ENCODE results near the gene GRIK4. TPM values are rescaled to one million over a fixed set of nuclear protein-coding genes. Genes with fewer than 3 reads are reported as not detected.

GRIK4 gene
- total RNA-seq, 1 donor from 2014 or later, result 0.36 TPM

DNA sequence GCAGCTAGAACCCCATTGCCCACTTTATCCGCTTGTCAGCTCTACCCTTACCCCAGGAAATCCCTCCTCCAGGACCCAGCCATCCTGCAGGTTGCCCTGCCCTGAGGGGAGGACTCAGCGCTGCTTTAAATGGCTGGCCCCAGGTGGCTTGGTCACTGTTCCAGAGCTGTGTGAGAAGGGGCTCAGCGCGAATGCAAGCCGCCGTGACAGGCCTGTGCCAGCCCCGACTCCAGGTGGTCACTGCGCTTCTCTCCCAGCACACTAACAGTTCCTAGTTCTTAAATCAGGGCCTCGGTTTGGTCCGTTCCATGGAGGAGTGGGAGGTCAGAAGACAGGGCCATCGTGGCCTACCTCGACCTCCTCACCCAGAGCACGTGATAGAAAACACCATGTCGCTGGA, 446.6 kb downstream of the GRIK4 start:
- no peaks in the 10 kb centered on the region for H3K36me3 ChIP-seq
- peaks cover 2% of the 10 kb centered on the region for H3K36me3 Mint-ChIP-seq
- no peak overlapping the region for H3K4me2 ChIP-seq
- H3K27me3 ChIP-seq, result no peaks in the 10 kb centered on the region
- no peaks in the 10 kb centered on the region for H3K4me1 ChIP-seq
- no peak overlapping the region for H3K4me3 ChIP-seq
- no peak overlapping the region for H3K27ac Mint-ChIP-seq
- H3K4me3 Mint-ChIP-seq, result no peak overlapping the region
- H2AFZ ChIP-seq (replicated peaks), result no peak overlapping the region
- DNase-seq (ENCODE audit: low spot score), result no peak
- H3K9me3 Mint-ChIP-seq, result no peaks in the 10 kb centered on the region
- H3K9ac ChIP-seq, result no peak overlapping the region
- no peaks in the 10 kb centered on the region for H3K79me2 ChIP-seq (ENCODE audit: low read depth)
- TF ChIP-seq, protein P1, sequence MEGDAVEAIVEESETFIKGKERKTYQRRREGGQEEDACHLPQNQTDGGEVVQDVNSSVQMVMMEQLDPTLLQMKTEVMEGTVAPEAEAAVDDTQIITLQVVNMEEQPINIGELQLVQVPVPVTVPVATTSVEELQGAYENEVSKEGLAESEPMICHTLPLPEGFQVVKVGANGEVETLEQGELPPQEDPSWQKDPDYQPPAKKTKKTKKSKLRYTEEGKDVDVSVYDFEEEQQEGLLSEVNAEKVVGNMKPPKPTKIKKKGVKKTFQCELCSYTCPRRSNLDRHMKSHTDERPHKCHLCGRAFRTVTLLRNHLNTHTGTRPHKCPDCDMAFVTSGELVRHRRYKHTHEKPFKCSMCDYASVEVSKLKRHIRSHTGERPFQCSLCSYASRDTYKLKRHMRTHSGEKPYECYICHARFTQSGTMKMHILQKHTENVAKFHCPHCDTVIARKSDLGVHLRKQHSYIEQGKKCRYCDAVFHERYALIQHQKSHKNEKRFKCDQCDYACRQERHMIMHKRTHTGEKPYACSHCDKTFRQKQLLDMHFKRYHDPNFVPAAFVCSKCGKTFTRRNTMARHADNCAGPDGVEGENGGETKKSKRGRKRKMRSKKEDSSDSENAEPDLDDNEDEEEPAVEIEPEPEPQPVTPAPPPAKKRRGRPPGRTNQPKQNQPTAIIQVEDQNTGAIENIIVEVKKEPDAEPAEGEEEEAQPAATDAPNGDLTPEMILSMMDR (IDR thresholded peaks at IDR 0.05), result no peak
- TF ChIP-seq EZH2phosphoT487 (IDR thresholded peaks at IDR 0.05) (no peak), EZH2 (IDR thresholded peaks at IDR 0.05) (no peak)
- no peaks in the 10 kb centered on the region for H3K9me3 ChIP-seq (ENCODE audit: low read depth)
- H3K27ac ChIP-seq, result no peak overlapping the region
- no peaks in the 10 kb centered on the region for H3F3A ChIP-seq (ENCODE audit: low read depth)
- H3K27me3 Mint-ChIP-seq (ENCODE audit: insufficient read depth, low read depth), result peaks cover 5% of the 10 kb centered on the region
- no peaks in the 10 kb centered on the region for H4K20me1 ChIP-seq (ENCODE audit: low read depth)
- H3K4me1 Mint-ChIP-seq, result peaks cover 9% of the 10 kb centered on the region

DNA sequence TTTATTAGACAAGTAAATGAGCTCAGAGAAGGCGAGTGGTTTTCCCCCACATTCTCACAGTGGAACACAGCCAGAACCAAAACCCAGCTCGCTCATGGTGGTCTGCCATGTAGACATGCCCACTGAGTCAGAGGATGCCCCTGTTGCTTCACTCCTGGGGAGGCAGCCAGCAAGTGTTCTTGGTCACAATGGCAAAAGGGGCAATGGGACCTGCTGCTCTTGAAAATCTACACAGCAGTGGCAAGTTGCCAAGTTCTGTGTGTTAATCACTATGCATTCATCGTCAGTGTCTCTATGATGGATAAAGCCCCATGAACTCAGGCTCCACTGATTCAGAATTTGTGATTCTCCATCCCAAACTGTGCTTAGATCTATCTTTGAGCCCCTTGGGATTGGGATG, 447.6 kb downstream of the GRIK4 start:
- TF ChIP-seq EZH2 (IDR thresholded peaks at IDR 0.05) (no peak), EZH2phosphoT487 (IDR thresholded peaks at IDR 0.05) (no peak)
- TF ChIP-seq, protein P1 (IDR thresholded peaks at IDR 0.05), result no peak
- H3K36me3 Mint-ChIP-seq, result peaks cover 2% of the 10 kb centered on the region
- Histone ChIP-seq H2AFZ (replicated peaks) (no peak overlapping the region), H3K4me3 (no peak overlapping the region), H3F3A (ENCODE audit: low read depth) (no peaks in the 10 kb centered on the region), H4K20me1 (ENCODE audit: low read depth) (no peaks in the 10 kb centered on the region), H3K27me3 (no peaks in the 10 kb centered on the region), H3K9me3 (ENCODE audit: low read depth) (no peaks in the 10 kb centered on the region), H3K4me1 (no peaks in the 10 kb centered on the region), H3K9ac (no peak overlapping the region), H3K4me2 (no peak overlapping the region), H3K79me2 (ENCODE audit: low read depth) (no peaks in the 10 kb centered on the region), H3K27ac (no peak overlapping the region), H3K36me3 (no peaks in the 10 kb centered on the region)
- no peak for DNase-seq (ENCODE audit: low spot score)
- H3K4me1 Mint-ChIP-seq, result peaks cover 7% of the 10 kb centered on the region
- no peak overlapping the region for H3K4me3 Mint-ChIP-seq
- peaks cover 5% of the 10 kb centered on the region for H3K27me3 Mint-ChIP-seq (ENCODE audit: insufficient read depth, low read depth)
- no peak overlapping the region for H3K27ac Mint-ChIP-seq
- H3K9me3 Mint-ChIP-seq, result no peaks in the 10 kb centered on the region

DNA sequence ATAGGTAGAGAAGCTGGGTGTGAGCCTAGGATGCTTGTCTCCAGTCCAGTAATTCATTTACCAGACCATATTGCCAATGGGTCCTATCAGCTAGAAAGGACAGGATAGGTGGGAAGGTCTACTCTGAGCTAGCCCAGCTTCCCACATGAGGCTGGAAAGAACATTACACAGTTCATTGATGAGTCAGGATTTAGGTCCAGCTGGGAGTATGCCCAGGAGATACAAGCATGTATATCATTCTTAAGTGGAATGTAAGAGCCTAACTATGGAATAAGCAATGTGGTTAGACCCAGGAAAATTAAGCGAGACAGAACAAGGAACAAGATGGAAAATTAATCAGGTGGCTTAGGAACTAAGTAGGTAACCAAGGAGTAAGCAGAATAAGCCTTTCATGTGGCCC, 453.3 kb downstream of the GRIK4 start:
- Histone ChIP-seq H3K27me3 (no peaks in the 10 kb centered on the region), H3F3A (ENCODE audit: low read depth) (no peaks in the 10 kb centered on the region), H2AFZ (replicated peaks) (no peak overlapping the region), H3K4me1 (no peaks in the 10 kb centered on the region), H3K79me2 (ENCODE audit: low read depth) (no peaks in the 10 kb centered on the region), H3K27ac (no peak overlapping the region), H4K20me1 (ENCODE audit: low read depth) (no peaks in the 10 kb centered on the region), H3K9ac (no peak overlapping the region), H3K9me3 (ENCODE audit: low read depth) (no peaks in the 10 kb centered on the region), H3K4me3 (no peak overlapping the region), H3K36me3 (no peaks in the 10 kb centered on the region), H3K4me2 (no peak overlapping the region)
- no peak for DNase-seq (ENCODE audit: low spot score)
- Mint-ChIP-seq H3K9me3 (no peaks in the 10 kb centered on the region), H3K4me1 (no peaks in the 10 kb centered on the region), H3K36me3 (peaks cover 2% of the 10 kb centered on the region), H3K27ac (no peak overlapping the region), H3K4me3 (no peak overlapping the region), H3K27me3 (ENCODE audit: insufficient read depth, low read depth) (peaks cover 4% of the 10 kb centered on the region)
- TF ChIP-seq EZH2 (IDR thresholded peaks at IDR 0.05), result no peak
- no peak for TF ChIP-seq EZH2phosphoT487 (IDR thresholded peaks at IDR 0.05)
- TF ChIP-seq, protein P1 (IDR thresholded peaks at IDR 0.05), result no peak
